Ovary (tissue), 9 donors: ENCODE measurements around the gene TC2N. TPM values are rescaled to one million over a fixed set of nuclear protein-coding genes. Genes with fewer than 3 reads are reported as not detected.

Source experiments
- DNase-seq, 5 donors: peaks; one replicate each; pipeline ENCODE4 v3.0.0-alpha.2; 2019 to 2020
- H3K27ac ChIP-seq, 2 donors: fragments of 200-600 bp; one replicate each; pipeline versions ENCODE4 v1.5.1 to v1.8.0; 2019 to 2022
- H3K27me3 ChIP-seq: fragments of 200-600 bp; one replicate; pipeline ENCODE4 v1.8.0; 2022
- H3K36me3 ChIP-seq: fragments of 200-600 bp; sonication (generic); one replicate; pipeline ENCODE4 v1.5.1; 2019
- H3K4me1 ChIP-seq: one replicate; pipeline ENCODE4 v1.8.1; 2013; ENCODE audit warnings: mild to moderate bottlenecking, moderate library complexity; ENCODE audit not compliant: insufficient read depth
- H3K4me3 ChIP-seq: fragments of 200-600 bp; sonication (generic); one replicate; pipeline ENCODE4 v1.5.1; 2017
- H3K9me3 ChIP-seq, 2 donors: fragments of 200-600 bp in 1 of 2; sonication (generic) in 1 of 2; one replicate each; pipeline versions ENCODE4 v1.5.1 to v1.8.1; 2013 to 2019; ENCODE audit warnings: mild to moderate bottlenecking in 1 of 2, moderate library complexity in 1 of 2
- EP300 ChIP-seq: sonication (generic); formaldehyde crosslinking; IDR thresholded peaks from one replicate; pipeline ENCODE4 v1.6.1; 2017; ENCODE audit warnings: antibody characterized with exemption
- POLR2A ChIP-seq: fragments of 450-650 bp; IDR thresholded peaks from one replicate; pipeline ENCODE4 v1.6.1; 2017; ENCODE audit warnings: antibody characterized with exemption, mild to moderate bottlenecking, moderate library complexity
- WGBS, 3 donors: extraction: QIAGEN DNeasy Blood & Tissue Kit in 1 of 3; methylation state at CpG; one replicate each; pipeline versions ENCODE4 v1.1.5 to v1.1.7; 2013 to 2017; 5-methylcytosine and 5-hydroxymethylcytosine counted together
- intact Hi-C, 4 donors: fragments of 100-400 bp; cut with DNase I; formaldehyde crosslinking; loops; one replicate each; pipeline versions ENCODE4 v1.11.0 to v1.15.1; 2022 to 2023
- polyA plus RNA-seq, 2 donors: library from polyadenylated mRNA; stranded (reverse); fragments of 200-250 nt in 1 of 2; fragments of 350-450 nt in 1 of 2; fragmentation: Illumina TruSeq in 1 of 2; extraction: RNeasy Lipid Tissue Mini Kit (QIAGEN cat#74804) in 1 of 2; gene quantifications; one replicate each; pipeline ENCODE4 v1.2.3, GENCODE V29; 2013 to 2014
- total RNA-seq, 7 donors: library from RNA; depleted of rRNA in 2 of 7; stranded (reverse); fragments of >200 nt in 2 of 7; fragmentation: NEBNext Ultra II Directional in 3 of 7; extraction: Animal tissue kit (Norgen Biotek cat#: 25700) in 3 of 7; gene quantifications; one replicate each; pipeline versions ENCODE4 v1.1.0 to v1.2.4, GENCODE V29; 2016 to 2023
- TF ChIP-seq, protein P1 (sequence below), 3 donors: fragments of 450-650 bp in 2 of 3; fragments of 200-600 bp in 1 of 3; IDR thresholded peaks; one replicate each; pipeline versions ENCODE4 v1.5.1 to v1.8.0; 2016 to 2022; ENCODE audit warnings: antibody characterized with exemption in 3 of 3, mild to moderate bottlenecking in 1 of 3
- donor health status: DM: no; HTN: no; CAD: no; lungs with moderate emphysema.
- donor health status: DM: no; HTN: no; CAD: no.
- donor health status: Bipolar disorder and iron deficiency.
- donor health status: DM: yes; HTN: yes; CAD: no.
- donor health status: DM: no; HTN: no; CAD: no.
- donor health status: DM: yes; HTN: yes; CAD: no.

TC2N gene
- total and polyA plus RNA-seq, 9 donors, result 2.2 to 81.7 (median 12.4) TPM

DNA sequence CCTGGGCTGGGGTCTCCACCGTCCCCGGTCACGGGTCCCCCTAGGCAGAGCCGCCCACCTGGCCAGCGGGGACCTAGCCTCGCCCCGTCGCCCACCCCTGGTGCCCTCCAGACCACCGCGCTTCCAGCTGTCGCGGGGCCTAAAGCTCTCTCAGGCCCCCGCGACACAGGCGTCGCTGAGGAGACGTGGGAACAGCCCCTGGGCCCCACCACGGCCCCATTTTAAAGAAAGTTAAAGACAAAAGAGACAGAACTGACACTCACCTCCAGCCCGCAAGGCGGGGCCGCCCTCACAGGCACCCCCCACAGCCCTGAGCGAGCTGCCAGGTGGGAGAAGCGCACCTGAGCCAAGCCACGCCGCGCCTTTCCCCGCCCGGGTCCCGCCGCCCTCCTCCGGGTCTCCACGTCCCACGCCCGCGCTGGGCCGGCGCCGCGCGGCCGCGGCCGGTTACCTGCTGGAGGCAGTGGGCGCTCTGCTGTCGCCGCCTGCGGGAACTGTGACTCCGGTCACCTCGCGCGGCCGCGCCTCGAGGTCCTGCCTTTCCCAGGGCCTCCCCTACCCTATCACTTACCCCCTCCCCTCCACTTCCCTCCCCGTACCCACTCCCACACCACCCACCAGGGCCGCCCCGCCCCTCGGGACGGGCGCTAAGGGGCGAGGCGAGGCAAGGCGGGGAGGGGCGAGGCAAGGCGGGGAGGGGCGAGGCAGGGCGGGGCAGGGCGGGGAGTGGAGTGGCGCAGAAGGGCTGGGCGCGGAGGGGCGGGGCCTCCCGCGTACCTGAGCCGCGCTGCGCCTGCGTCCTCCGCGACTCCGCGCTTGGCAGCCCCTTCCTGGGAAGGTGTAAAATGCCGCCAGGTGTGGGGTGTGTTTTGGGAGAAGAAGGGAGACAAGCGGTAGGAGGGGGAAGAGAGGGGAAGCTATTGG, 31.2 kb downstream of the TC2N start:
- peaks cover 2% of the 10 kb centered on the region for H3K4me1 ChIP-seq
- TF ChIP-seq, protein P1, sequence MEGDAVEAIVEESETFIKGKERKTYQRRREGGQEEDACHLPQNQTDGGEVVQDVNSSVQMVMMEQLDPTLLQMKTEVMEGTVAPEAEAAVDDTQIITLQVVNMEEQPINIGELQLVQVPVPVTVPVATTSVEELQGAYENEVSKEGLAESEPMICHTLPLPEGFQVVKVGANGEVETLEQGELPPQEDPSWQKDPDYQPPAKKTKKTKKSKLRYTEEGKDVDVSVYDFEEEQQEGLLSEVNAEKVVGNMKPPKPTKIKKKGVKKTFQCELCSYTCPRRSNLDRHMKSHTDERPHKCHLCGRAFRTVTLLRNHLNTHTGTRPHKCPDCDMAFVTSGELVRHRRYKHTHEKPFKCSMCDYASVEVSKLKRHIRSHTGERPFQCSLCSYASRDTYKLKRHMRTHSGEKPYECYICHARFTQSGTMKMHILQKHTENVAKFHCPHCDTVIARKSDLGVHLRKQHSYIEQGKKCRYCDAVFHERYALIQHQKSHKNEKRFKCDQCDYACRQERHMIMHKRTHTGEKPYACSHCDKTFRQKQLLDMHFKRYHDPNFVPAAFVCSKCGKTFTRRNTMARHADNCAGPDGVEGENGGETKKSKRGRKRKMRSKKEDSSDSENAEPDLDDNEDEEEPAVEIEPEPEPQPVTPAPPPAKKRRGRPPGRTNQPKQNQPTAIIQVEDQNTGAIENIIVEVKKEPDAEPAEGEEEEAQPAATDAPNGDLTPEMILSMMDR (IDR thresholded peaks at IDR 0.05), result no peak
- H3K27me3 ChIP-seq, result no peaks in the 10 kb centered on the region
- H3K27ac ChIP-seq, result peak overlapping the region in 1 of 2 donors; percentile 80
- intact Hi-C loops, result no loop called here
- H3K9me3 ChIP-seq, result no peaks in the 10 kb centered on the region
- peak overlapping the region; percentile 70 for H3K4me3 ChIP-seq
- peak; percentile 47 to 85 (median 68) for DNase-seq
- no peaks in the 10 kb centered on the region for H3K36me3 ChIP-seq
- WGBS, 3 donors, result 0 to 2% (median 2%) methylated on average over 77 to 84 of the region's 84 CpGs

DNA sequence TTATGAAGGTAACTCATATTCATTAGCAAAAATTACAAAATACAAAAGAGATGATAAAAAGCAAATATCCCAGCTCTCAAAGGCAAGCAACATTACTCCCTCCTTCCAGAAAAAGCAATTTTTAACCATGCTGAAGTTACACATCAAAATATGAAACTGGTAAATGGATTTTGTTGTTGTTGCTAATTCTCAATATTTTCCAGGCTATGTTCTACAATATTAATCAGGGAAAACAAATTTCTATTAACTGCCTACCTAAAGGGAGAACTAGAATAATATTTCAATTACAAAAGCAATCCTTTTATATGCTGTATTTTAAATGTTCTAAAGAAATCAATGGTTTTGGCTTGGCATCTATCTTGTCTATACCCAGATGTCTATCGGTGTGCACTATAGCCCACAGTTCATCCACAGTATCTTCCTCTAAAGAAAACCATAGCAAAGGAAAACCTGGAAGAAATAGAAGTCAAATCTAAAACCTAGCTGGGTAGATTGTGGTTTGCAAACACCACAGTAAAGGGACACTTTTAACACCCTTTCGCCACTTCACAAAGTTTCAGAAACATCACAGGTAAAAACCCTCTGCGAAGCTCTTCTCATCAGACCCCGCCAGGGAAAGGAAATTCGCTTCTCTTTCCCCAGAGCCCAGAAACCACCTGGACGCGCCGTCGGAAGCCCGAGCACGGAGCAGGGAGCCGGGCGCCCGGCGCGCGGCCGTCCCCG, 32.0 kb downstream of the TC2N start:
- no peak for TF ChIP-seq EP300
- TF ChIP-seq POLR2A, result no peak
- TF ChIP-seq, protein P1 (IDR thresholded peaks at IDR 0.05), result no peak
- intact Hi-C loops, result no loop called here

DNA sequence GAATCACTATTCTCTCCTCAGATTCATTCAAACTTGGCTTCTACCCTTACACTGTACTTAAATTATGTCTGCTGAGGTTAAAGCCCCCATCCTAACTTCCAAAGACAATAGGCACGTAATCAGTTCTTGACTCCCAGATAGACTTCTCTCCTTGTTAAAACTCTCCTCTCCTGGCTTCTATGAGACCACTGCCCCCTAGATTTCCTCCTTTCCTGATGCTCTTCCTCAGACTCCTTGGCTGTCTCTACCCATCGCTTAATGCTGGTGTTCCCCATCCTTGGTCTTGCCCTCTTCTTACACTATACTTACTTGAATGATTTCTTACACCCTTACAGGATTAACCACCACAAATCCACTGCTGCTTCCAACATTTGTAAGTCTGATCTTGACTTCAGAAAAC, 32.8 kb downstream of the TC2N start:
- no peaks in the 10 kb centered on the region for H3K9me3 ChIP-seq
- no peak for DNase-seq
- intact Hi-C loops, result no loop called here
- H3K27ac ChIP-seq, result no peak overlapping the region
- 83 to 87% (median 83%) methylated on average over 2 of the region's 2 CpGs for WGBS, 3 donors
- H3K27me3 ChIP-seq, result no peaks in the 10 kb centered on the region
- TF ChIP-seq EP300 (no peak), POLR2A (no peak)
- TF ChIP-seq, protein P1 (IDR thresholded peaks at IDR 0.05), result no peak
- H3K4me3 ChIP-seq, result peak overlapping the region; percentile 8
- no peaks in the 10 kb centered on the region for H3K36me3 ChIP-seq
- peaks cover 2% of the 10 kb centered on the region for H3K4me1 ChIP-seq

More for the DNA sequence above, 32.0 kb downstream of the TC2N start:
- Histone ChIP-seq H3K4me3 (peak overlapping the region; percentile 70), H3K27ac (peak overlapping the region in 1 of 2 donors; percentile 80), H3K4me1 (peaks cover 2% of the 10 kb centered on the region), H3K9me3 (no peaks in the 10 kb centered on the region), H3K27me3 (no peaks in the 10 kb centered on the region), H3K36me3 (no peaks in the 10 kb centered on the region)
- 9 to 19% (median 13%) methylated on average over 19 of the region's 19 CpGs for WGBS, 3 donors
- no peak for DNase-seq

DNA sequence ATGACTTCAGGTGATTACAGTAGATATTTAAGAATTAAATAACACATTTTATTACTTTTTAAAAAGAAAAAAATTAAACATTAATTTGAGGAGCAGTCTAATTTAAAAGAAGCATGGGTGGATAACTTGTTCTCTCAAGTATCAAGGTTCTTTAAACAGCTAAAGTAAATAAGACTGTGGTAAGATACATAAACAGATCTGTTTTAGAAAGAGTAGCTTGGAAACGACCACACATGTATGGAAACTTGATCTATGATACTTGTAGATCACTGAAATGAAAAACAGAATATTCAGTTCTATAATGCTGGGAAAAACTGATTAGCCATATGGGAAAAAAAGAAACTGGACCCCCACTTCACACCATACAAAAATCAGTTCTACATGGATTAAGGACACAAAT, 36.0 kb downstream of the TC2N start:
- Histone ChIP-seq H3K27ac (no peak overlapping the region), H3K36me3 (no peaks in the 10 kb centered on the region), H3K9me3 (no peaks in the 10 kb centered on the region), H3K4me1 (peaks cover 2% of the 10 kb centered on the region), H3K4me3 (no peak overlapping the region), H3K27me3 (no peaks in the 10 kb centered on the region)
- TF ChIP-seq, protein P1 (IDR thresholded peaks at IDR 0.05), result no peak
- no peak for TF ChIP-seq POLR2A
- no peak for TF ChIP-seq EP300
- 2 to 24% (median 13%) methylated on average over 1 of the region's 1 CpG for WGBS, 3 donors
- intact Hi-C loops, result no loop called here
- no peak for DNase-seq
